H9 (cell line): ENCODE results near the gene DGKH. TPM values are rescaled to one million over a fixed set of nuclear protein-coding genes. Genes with fewer than 3 reads are reported as not detected.

Experiments
- DNase-seq: peaks from one replicate; pipeline ENCODE4 v3.0.0-alpha.2; 2017
- H2AFZ ChIP-seq: one replicate; pipeline ENCODE4 v1.6.1; 2013; ENCODE audit warnings: mild to moderate bottlenecking, low read length, control low read depth, moderate library complexity
- H2AK5ac ChIP-seq: 2 replicates; pipeline ENCODE4 v1.6.1; 2013; ENCODE audit warnings: low read length, control low read depth, mixed read lengths; ENCODE audit not compliant: insufficient read length
- H2BK120ac ChIP-seq: one replicate; pipeline ENCODE4 v1.6.1; 2013; ENCODE audit warnings: low read depth, mild to moderate bottlenecking, low read length, control low read depth, inconsistent platforms; ENCODE audit not compliant: poor library complexity, severe bottlenecking
- H2BK12ac ChIP-seq: 2 replicates; pipeline ENCODE4 v1.6.1; 2013; ENCODE audit warnings: low read length, control low read depth, mixed read lengths, low read depth; ENCODE audit not compliant: insufficient read length
- H2BK15ac ChIP-seq: 2 replicates; pipeline ENCODE4 v1.6.1; 2013; ENCODE audit warnings: low read depth, low read length, control low read depth
- H2BK20ac ChIP-seq: one replicate; pipeline ENCODE4 v1.6.1; 2013; ENCODE audit warnings: low read depth, mild to moderate bottlenecking, low read length, control low read depth, inconsistent platforms; ENCODE audit not compliant: poor library complexity, severe bottlenecking
- H2BK5ac ChIP-seq: 2 replicates; pipeline ENCODE4 v1.6.1; 2013; ENCODE audit warnings: low read length, control low read depth, mixed read lengths; ENCODE audit not compliant: insufficient read length
- H3K14ac ChIP-seq: 2 replicates; pipeline ENCODE4 v1.6.1; 2013; ENCODE audit warnings: low read length, control low read depth; ENCODE audit not compliant: insufficient read depth
- H3K18ac ChIP-seq: 2 replicates; pipeline ENCODE4 v1.6.1; 2013; ENCODE audit warnings: low read depth, mild to moderate bottlenecking, mixed read lengths, low read length, control low read depth; ENCODE audit not compliant: insufficient read length
- H3K23ac ChIP-seq: 2 replicates; pipeline ENCODE4 v1.6.1; 2013; ENCODE audit warnings: low read length, control low read depth, mixed read lengths, low read depth; ENCODE audit not compliant: insufficient read length
- H3K23me2 ChIP-seq: 2 replicates; pipeline ENCODE4 v1.6.1; 2013; ENCODE audit warnings: low read depth, mild to moderate bottlenecking, mixed read lengths, low read length, control low read depth; ENCODE audit not compliant: insufficient read length, poor library complexity, severe bottlenecking
- H3K27ac ChIP-seq: 2 replicates; pipeline ENCODE4 v1.5.1; 2013; ENCODE audit warnings: low read length, control low read depth, mixed read lengths, low read depth; ENCODE audit not compliant: insufficient read length
- H3K27me3 ChIP-seq: 2 replicates; pipeline ENCODE4 v1.6.1; 2013; ENCODE audit warnings: low read length, control low read depth, inconsistent platforms; ENCODE audit not compliant: insufficient read depth
- H3K4ac ChIP-seq: 2 replicates; pipeline ENCODE4 v1.6.1; 2013; ENCODE audit warnings: low read depth, mild to moderate bottlenecking, control low read depth, inconsistent platforms, low read length, moderate library complexity
- H3K4me1 ChIP-seq: 2 replicates; pipeline ENCODE4 v1.6.1; 2013; ENCODE audit warnings: low read length, control low read depth, inconsistent platforms; ENCODE audit not compliant: insufficient read depth
- H3K4me2 ChIP-seq: 2 replicates; pipeline ENCODE4 v1.6.1; 2013; ENCODE audit warnings: low read length, control low read depth, mixed read lengths; ENCODE audit not compliant: insufficient read length, insufficient read depth
- H3K56ac ChIP-seq: 2 replicates; pipeline ENCODE4 v1.6.1; 2013; ENCODE audit warnings: low read depth, mild to moderate bottlenecking, mixed read lengths, low read length, control low read depth; ENCODE audit not compliant: insufficient read length
- H3K79me1 ChIP-seq: 2 replicates; pipeline ENCODE4 v1.6.1; 2013; ENCODE audit warnings: low read depth, mild to moderate bottlenecking, moderate library complexity, low read length, control low read depth, inconsistent platforms; ENCODE audit not compliant: insufficient read depth, poor library complexity, severe bottlenecking
- H3K79me2 ChIP-seq: 2 replicates; pipeline ENCODE4 v1.6.1; 2013; ENCODE audit warnings: low read length, control low read depth, inconsistent platforms; ENCODE audit not compliant: insufficient read depth
- H3K9ac ChIP-seq: 2 replicates; pipeline ENCODE4 v1.6.1; 2013; ENCODE audit warnings: low read length, control low read depth, mixed read lengths; ENCODE audit not compliant: insufficient read length; ENCODE audit errors: extremely low read depth
- H3K9me3 ChIP-seq: one replicate; pipeline ENCODE4 v1.6.1; 2013; ENCODE audit warnings: low read depth, low read length, inconsistent platforms; ENCODE audit not compliant: control insufficient read depth
- H3T11ph ChIP-seq: one replicate; pipeline ENCODE4 v1.6.1; 2013; ENCODE audit warnings: mild to moderate bottlenecking, low read length, control low read depth, inconsistent platforms
- H4K20me1 ChIP-seq: one replicate; pipeline ENCODE4 v1.6.1; 2013; ENCODE audit not compliant: control insufficient read depth, insufficient read length, insufficient read depth
- H4K5ac ChIP-seq: 2 replicates; pipeline ENCODE4 v1.6.1; 2013; ENCODE audit warnings: low read depth, mild to moderate bottlenecking, mixed read lengths, low read length, control low read depth; ENCODE audit not compliant: insufficient read length
- H4K8ac ChIP-seq: replicated peaks from 2 replicates; pipeline ENCODE4 v1.6.1; 2013; ENCODE audit warnings: low read length, control low read depth, mixed read lengths, low read depth; ENCODE audit not compliant: insufficient read length
- H4K91ac ChIP-seq: 2 replicates; pipeline ENCODE4 v1.6.1; 2013; ENCODE audit warnings: low read depth, mild to moderate bottlenecking, moderate library complexity, mixed read lengths, low read length, control low read depth; ENCODE audit not compliant: insufficient read length
- H3K27ac Mint-ChIP-seq, 3 experiments: 2 replicates in 2 of 3; 3 replicates in 1 of 3; pipeline ENCODE4 v1.8.0; 2020 to 2021; ENCODE audit warnings: mixed read lengths in 3 of 3, mild to moderate bottlenecking in 1 of 3, moderate library complexity in 1 of 3
- H3K27me3 Mint-ChIP-seq: 2 replicates; pipeline ENCODE4 v1.8.0; 2021; ENCODE audit warnings: low read depth, mild to moderate bottlenecking, moderate library complexity, mixed read lengths
- H3K36me3 Mint-ChIP-seq, 3 experiments: 2 replicates in 2 of 3; 3 replicates in 1 of 3; pipeline ENCODE4 v1.8.0; 2020 to 2021; ENCODE audit warnings: low read depth in 3 of 3, mixed read lengths in 3 of 3; ENCODE audit not compliant: insufficient read depth in 1 of 3
- H3K4me1 Mint-ChIP-seq, 2 experiments: 2 replicates each; pipeline ENCODE4 v1.8.0; 2020; ENCODE audit warnings: mixed read lengths in 2 of 2
- H3K4me3 Mint-ChIP-seq, 2 experiments: 2 replicates in 1 of 2; 3 replicates in 1 of 2; pipeline ENCODE4 v1.8.0; 2020 to 2021; ENCODE audit warnings: mild to moderate bottlenecking in 2 of 2, mixed read lengths in 2 of 2, moderate library complexity in 1 of 2
- H3K9me3 Mint-ChIP-seq, 2 experiments: 2 replicates in 1 of 2; 3 replicates in 1 of 2; pipeline ENCODE4 v1.8.0; 2020; ENCODE audit warnings: mild to moderate bottlenecking in 2 of 2, mixed read lengths in 2 of 2, moderate library complexity in 1 of 2
- CTCF ChIP-seq: fragments of 200-600 bp; sonication (generic); conservative IDR thresholded peaks from 3 replicates; pipeline ENCODE4 v1.8.0; 2021; ENCODE audit warnings: antibody characterized with exemption, mild to moderate bottlenecking
- WGBS: extraction: QIAGEN DNeasy Blood & Tissue Kit; methylation state at CpG from one replicate; pipeline ENCODE4 v1.1.7; 2013; ENCODE audit warnings: missing lambda C conversion rate, low lambda C conversion rate, mixed read lengths; ENCODE audit not compliant: insufficient read length; ENCODE audit errors: extremely low coverage; 5-methylcytosine and 5-hydroxymethylcytosine counted together
- total RNA-seq: library from RNA; stranded (reverse); gene quantifications from 2 replicates; pipeline ENCODE4 v1.2.1, GENCODE V29; 2021

Gene DGKH
- total RNA-seq, 1 experiment from 2014 or later: 8.6 TPM

GRCh38 chr13:42009057-42009456, 39.4 kb upstream of the DGKH start:
- H4K91ac ChIP-seq: no peak overlapping the region
- no peaks in the 10 kb centered on the region for H4K20me1 ChIP-seq
- H3K79me1 ChIP-seq: no peaks in the 10 kb centered on the region
- no peak overlapping the region for H3K18ac ChIP-seq
- no peak overlapping the region for H3K9ac ChIP-seq
- no peak for TF ChIP-seq CTCF
- no peaks in the 10 kb centered on the region; the same call in 1 of the 2 replicates for H3K4me1 ChIP-seq
- H2BK120ac ChIP-seq: no peak overlapping the region
- no peak overlapping the region for H2BK15ac ChIP-seq
- Mint-ChIP-seq H3K36me3 (no peaks in the 10 kb centered on the region), H3K9me3 (no peaks in the 10 kb centered on the region), H3K27ac (no peak overlapping the region), H3K4me3 (no peak overlapping the region), H3K4me1 (peaks cover 15% of the 10 kb centered on the region in 2 experiments), H3K27me3 (no peaks in the 10 kb centered on the region; the same call in 1 of the 2 replicates)
- no peak overlapping the region for H2BK5ac ChIP-seq
- no peak for DNase-seq
- H3K23ac ChIP-seq: no peak overlapping the region
- no peak overlapping the region for H4K8ac ChIP-seq
- no peak overlapping the region for H2AFZ ChIP-seq
- no peaks in the 10 kb centered on the region for H3K9me3 ChIP-seq
- H3K23me2 ChIP-seq: no peaks in the 10 kb centered on the region
- H3K4ac ChIP-seq: no peak overlapping the region
- H4K5ac ChIP-seq: no peak overlapping the region
- no peak overlapping the region for H2AK5ac ChIP-seq
- no CpG with 5 or more reads among the region's 4 CpGs for WGBS
- H3K27me3 ChIP-seq: no peaks in the 10 kb centered on the region
- H3K27ac ChIP-seq: no peak overlapping the region
- H2BK20ac ChIP-seq: no peak overlapping the region
- no peak overlapping the region for H2BK12ac ChIP-seq
- no peak overlapping the region for H3T11ph ChIP-seq
- no peak overlapping the region for H3K4me2 ChIP-seq
- H3K56ac ChIP-seq: no peak overlapping the region
- H3K14ac ChIP-seq: no peak overlapping the region
- H3K79me2 ChIP-seq: no peaks in the 10 kb centered on the region
